ENCODE measurements around the gene ZBTB25. TPM values are rescaled to one million over a fixed set of nuclear protein-coding genes. Genes with fewer than 3 reads are reported as not detected.
"Not testable (repeated sequence)": the region's sequence is repeated elsewhere in the genome, so short reads cannot be mapped to it uniquely, and the experiment has no call there.

The ZBTB25 gene
- total RNA-seq, 4 donors from 2014 or later, result 14.9 to 26.4 (median 16.6) TPM

DNA sequence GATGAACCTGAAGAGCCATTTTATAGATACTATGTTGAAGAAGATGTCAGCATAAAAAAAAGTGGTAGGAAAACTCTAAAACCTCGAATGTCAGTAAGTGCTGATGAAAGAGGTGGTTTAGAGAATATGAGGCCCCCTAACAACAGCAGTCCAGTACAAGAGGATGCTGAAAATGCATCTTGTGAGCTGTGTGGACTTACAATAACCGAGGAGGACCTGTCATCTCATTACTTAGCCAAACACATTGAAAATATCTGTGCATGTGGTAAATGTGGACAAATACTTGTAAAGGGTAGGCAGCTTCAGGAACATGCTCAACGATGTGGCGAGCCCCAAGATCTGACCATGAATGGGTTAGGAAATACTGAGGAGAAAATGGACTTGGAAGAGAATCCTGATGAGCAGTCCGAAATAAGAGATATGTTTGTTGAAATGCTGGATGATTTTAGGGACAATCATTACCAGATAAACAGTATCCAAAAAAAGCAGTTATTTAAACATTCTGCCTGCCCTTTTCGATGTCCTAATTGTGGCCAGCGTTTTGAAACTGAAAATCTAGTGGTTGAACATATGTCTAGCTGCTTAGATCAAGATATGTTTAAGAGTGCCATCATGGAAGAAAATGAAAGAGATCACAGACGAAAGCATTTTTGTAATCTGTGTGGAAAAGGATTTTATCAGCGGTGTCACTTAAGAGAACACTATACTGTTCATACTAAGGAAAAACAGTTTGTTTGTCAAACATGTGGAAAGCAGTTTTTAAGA lies 19.1 kb upstream of the ZBTB25 start:
- Histone ChIP-seq H3K9me3 (no peaks in the 10 kb centered on the region), H3K4me3 (no peak overlapping the region), H3K4me1 (peaks cover 0 to 19% (median 0%) of the 10 kb centered on the region in 4 donors), H3K27ac (no peak overlapping the region), H3K27me3 (no peaks in the 10 kb centered on the region), H3K36me3 (peaks cover 0 to 45% (median 0%) of the 10 kb centered on the region in 3 donors)
- no peak for DNase-seq (ENCODE audit: low spot score in 2 of 2)
- TF ChIP-seq POLR2A (IDR thresholded peaks at IDR 0.05), result no peak
- TF ChIP-seq, protein P1, sequence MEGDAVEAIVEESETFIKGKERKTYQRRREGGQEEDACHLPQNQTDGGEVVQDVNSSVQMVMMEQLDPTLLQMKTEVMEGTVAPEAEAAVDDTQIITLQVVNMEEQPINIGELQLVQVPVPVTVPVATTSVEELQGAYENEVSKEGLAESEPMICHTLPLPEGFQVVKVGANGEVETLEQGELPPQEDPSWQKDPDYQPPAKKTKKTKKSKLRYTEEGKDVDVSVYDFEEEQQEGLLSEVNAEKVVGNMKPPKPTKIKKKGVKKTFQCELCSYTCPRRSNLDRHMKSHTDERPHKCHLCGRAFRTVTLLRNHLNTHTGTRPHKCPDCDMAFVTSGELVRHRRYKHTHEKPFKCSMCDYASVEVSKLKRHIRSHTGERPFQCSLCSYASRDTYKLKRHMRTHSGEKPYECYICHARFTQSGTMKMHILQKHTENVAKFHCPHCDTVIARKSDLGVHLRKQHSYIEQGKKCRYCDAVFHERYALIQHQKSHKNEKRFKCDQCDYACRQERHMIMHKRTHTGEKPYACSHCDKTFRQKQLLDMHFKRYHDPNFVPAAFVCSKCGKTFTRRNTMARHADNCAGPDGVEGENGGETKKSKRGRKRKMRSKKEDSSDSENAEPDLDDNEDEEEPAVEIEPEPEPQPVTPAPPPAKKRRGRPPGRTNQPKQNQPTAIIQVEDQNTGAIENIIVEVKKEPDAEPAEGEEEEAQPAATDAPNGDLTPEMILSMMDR (IDR thresholded peaks at IDR 0.05), result no peak
- TF ChIP-seq EP300 (IDR thresholded peaks at IDR 0.05), result no peak
- 89 to 92% methylated on average over 9 of the region's 9 CpGs for WGBS, 2 donors

DNA sequence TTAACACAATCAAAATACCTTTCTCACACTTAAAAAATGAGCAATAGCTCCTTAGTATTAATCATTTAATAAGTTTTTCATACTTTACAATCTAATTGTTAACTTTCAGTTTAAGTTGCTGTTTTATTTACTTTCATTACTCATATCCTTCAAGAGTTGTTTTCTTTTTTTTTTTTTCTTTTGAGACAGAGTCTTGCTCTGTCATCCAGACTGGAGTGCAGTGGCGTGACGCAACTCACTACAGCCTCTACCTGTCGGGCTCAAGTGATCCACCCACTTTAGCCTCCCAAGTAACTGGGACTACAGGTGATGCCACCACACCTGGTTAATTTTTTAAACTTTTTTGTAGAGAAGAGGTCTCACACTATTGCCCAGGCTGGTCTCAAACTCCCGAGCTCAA lies 17.1 kb upstream of the ZBTB25 start:
- DNase-seq (ENCODE audit: low spot score in 2 of 2), result no peak
- peaks cover 0 to 29% (median 0%) of the 10 kb centered on the region in 3 donors for H3K36me3 ChIP-seq
- H3K4me3 ChIP-seq, result no peak overlapping the region
- H3K27ac ChIP-seq, result no peak overlapping the region
- 94 to 96% methylated on average over 4 of the region's 4 CpGs for WGBS, 2 donors
- no peaks in the 10 kb centered on the region for H3K27me3 ChIP-seq
- TF ChIP-seq POLR2A (IDR thresholded peaks at IDR 0.05) (no peak), EP300 (IDR thresholded peaks at IDR 0.05) (no peak)
- TF ChIP-seq, protein P1 (IDR thresholded peaks at IDR 0.05), result no peak
- peaks cover 0 to 30% (median 2%) of the 10 kb centered on the region in 4 donors for H3K4me1 ChIP-seq
- H3K9me3 ChIP-seq, result no peaks in the 10 kb centered on the region

DNA sequence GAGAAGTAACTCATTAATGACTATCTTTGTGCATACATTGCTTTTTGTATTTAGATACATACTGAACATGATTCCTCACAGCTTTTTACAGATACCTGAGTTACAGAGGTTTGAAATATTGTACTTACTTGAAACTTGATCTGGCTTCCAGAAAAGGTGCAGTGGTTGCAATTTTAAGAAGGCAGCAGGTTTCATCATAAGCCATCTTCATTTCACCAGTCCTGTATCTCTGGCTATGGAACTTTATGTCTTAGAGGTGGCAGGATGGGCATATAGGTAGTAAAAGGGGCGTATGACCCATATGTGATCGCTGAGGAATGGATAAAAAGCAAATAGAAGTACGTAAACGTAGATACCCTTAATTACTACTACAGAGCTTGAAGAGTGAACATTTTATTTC lies 14.6 kb upstream of the ZBTB25 start:
- TF ChIP-seq, protein P1 (IDR thresholded peaks at IDR 0.05), result no peak
- TF ChIP-seq POLR2A (IDR thresholded peaks at IDR 0.05), result no peak
- TF ChIP-seq EP300 (IDR thresholded peaks at IDR 0.05), result no peak
- Histone ChIP-seq H3K4me1 (peaks cover 0 to 47% (median 8%) of the 10 kb centered on the region in 4 donors), H3K27ac (no peak overlapping the region), H3K4me3 (no peak overlapping the region), H3K36me3 (peaks cover 0 to 20% (median 0%) of the 10 kb centered on the region in 3 donors), H3K9me3 (no peaks in the 10 kb centered on the region), H3K27me3 (no peaks in the 10 kb centered on the region)
- WGBS, 2 donors, result 77 to 89% methylated on average over 4 of the region's 4 CpGs
- no peak for DNase-seq (ENCODE audit: low spot score in 2 of 2)

DNA sequence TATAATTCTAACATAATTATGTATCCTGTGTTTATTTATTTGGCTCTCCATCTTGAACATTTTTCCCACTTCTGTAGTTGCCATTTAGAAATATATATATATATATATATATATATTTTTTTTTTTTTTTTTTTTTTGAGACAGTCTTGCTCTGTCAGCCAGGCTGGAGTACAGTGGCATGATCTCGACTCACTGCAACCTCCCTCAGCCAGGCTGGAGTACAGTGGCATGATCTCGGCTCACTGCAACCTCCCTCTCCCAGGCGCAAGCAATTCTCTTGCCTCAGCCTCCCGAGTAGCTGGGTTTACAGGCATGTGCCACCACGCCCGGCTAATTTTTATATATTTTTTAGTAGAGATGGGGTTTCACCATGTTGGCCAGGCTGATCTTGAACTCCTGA lies 14.0 kb upstream of the ZBTB25 start:
- Histone ChIP-seq H3K4me1 (peaks cover 0 to 53% (median 11%) of the 10 kb centered on the region in 4 donors), H3K36me3 (peaks cover 0 to 15% (median 0%) of the 10 kb centered on the region in 3 donors)
- 85 to 88% methylated on average over 6 of the region's 6 CpGs for WGBS, 2 donors
- not testable (repeated sequence) for H3K9me3 ChIP-seq; H3K27ac ChIP-seq; H3K4me3 ChIP-seq; DNase-seq (ENCODE audit: low spot score in 2 of 2); H3K27me3 ChIP-seq

DNA sequence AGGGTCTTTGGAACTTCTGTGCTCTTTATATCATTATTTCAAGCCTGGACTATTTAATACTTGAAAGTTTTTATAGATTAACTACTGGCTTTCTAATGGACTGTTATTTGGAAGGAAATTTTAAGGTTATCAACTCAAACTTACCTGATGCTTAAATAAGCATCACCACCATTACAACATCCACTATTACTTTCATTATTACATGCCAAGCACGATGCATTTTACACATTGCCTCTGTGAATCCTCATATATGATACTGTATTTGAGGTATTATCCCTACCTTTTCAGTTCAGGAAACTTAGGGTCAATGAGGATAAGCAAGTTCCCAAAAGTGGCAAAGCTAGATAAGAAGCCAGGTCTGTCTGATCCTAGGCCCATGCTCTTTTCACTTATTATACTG lies 13.3 kb upstream of the ZBTB25 start:
- Histone ChIP-seq H3K4me3 (no peak overlapping the region), H3K9me3 (no peaks in the 10 kb centered on the region), H3K27me3 (no peaks in the 10 kb centered on the region), H3K36me3 (peaks cover 0 to 8% (median 0%) of the 10 kb centered on the region in 3 donors), H3K4me1 (peaks cover 0 to 60% (median 14%) of the 10 kb centered on the region in 4 donors), H3K27ac (no peak overlapping the region)
- no peak for DNase-seq (ENCODE audit: low spot score in 2 of 2)
- no peak for TF ChIP-seq POLR2A (IDR thresholded peaks at IDR 0.05)
- no peak for TF ChIP-seq EP300 (IDR thresholded peaks at IDR 0.05)
- TF ChIP-seq, protein P1 (IDR thresholded peaks at IDR 0.05), result no peak
- WGBS, 2 donors, result 81 to 91% methylated on average over 1 of the region's 1 CpG

All from tibial nerve (tissue), 4 donors.